Measurements from ENCODE around the gene OMD. TPM values are rescaled to one million over a fixed set of nuclear protein-coding genes. Genes with fewer than 3 reads are reported as not detected.

The OMD gene
- total RNA-seq, 4 donors from 2014 or later = 11.4 to 45.2 (median 22.2) TPM

DNA sequence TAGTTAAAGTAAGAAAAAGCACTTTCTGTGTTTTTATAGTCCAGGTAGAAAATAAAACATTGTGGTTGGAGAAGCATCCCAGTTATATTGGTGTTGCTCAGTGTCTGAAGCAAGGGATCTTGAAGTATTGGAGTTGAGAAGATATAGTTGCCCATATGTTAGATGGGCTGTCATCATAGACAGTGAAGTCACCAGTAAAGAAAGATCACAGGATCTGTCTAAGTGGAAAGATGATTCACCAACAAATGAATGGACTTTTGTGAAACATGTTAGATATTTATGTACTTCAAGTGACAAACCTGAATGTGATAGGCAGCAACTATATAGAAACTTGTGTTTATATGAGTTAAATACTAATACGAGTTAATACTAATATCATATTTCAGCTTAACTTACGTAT, 31.6 kb downstream of the OMD start:
- WGBS, 2 donors (ENCODE audit: low coverage in 1 of 2) = 55 to 75% methylated on average over 2 of the region's 2 CpGs
- ATAC-seq = no peak
- Histone ChIP-seq H3K9me3 (no peaks in the 10 kb centered on the region), H3K27me3 (no peaks in the 10 kb centered on the region), H3K4me1 (peaks cover 0 to 22% (median 3%) of the 10 kb centered on the region in 3 donors), H3K36me3 (peaks cover 0 to 11% of the 10 kb centered on the region in 2 donors), H3K4me3 (no peak overlapping the region), H3K27ac (peak overlapping the region in 2 of 4 donors; percentile 61 to 65)
- no peak for TF ChIP-seq POLR2A (IDR thresholded peaks at IDR 0.05)
- TF ChIP-seq, protein P1, sequence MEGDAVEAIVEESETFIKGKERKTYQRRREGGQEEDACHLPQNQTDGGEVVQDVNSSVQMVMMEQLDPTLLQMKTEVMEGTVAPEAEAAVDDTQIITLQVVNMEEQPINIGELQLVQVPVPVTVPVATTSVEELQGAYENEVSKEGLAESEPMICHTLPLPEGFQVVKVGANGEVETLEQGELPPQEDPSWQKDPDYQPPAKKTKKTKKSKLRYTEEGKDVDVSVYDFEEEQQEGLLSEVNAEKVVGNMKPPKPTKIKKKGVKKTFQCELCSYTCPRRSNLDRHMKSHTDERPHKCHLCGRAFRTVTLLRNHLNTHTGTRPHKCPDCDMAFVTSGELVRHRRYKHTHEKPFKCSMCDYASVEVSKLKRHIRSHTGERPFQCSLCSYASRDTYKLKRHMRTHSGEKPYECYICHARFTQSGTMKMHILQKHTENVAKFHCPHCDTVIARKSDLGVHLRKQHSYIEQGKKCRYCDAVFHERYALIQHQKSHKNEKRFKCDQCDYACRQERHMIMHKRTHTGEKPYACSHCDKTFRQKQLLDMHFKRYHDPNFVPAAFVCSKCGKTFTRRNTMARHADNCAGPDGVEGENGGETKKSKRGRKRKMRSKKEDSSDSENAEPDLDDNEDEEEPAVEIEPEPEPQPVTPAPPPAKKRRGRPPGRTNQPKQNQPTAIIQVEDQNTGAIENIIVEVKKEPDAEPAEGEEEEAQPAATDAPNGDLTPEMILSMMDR (IDR thresholded peaks at IDR 0.05) = no peak
- no peak for TF ChIP-seq EP300 (IDR thresholded peaks at IDR 0.05)
- no peak for TF ChIP-seq POLR2AphosphoS5 (IDR thresholded peaks at IDR 0.05)

DNA sequence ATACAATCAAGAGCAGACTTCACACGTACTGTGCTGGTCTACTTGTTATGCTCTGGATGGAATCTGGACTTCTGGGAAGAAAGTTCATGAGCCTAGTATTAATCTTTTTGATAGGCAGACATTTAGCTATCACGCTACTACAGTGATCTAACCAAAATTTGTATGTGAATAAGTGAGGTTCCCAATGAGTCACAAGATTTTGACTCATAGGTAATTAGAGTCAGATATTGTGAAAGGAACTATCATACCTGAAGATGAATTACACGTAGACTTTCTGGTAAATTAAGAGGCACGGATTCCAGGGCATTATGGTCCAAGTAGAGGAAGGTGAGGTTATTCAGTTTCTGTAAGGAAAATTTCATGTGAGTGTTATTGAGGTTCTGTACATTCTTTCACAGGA, 38.3 kb downstream of the OMD start:
- TF ChIP-seq POLR2AphosphoS5 (IDR thresholded peaks at IDR 0.05) (peak; percentile 25), EP300 (IDR thresholded peaks at IDR 0.05) (no peak)
- H3K9me3 ChIP-seq = no peaks in the 10 kb centered on the region
- no peak overlapping the region for H3K4me3 ChIP-seq
- peaks cover 0 to 3% of the 10 kb centered on the region in 2 donors for H3K36me3 ChIP-seq
- 60 to 61% methylated on average over 4 of the region's 4 CpGs for whole genome bisulfite sequencing, 2 donors (ENCODE audit: low coverage in 1 of 2)
- no peak for ATAC-seq
- peaks cover 0 to 26% (median 4%) of the 10 kb centered on the region in 3 donors for H3K4me1 ChIP-seq
- peak overlapping the region in 3 of 4 donors; percentile 32 to 59 (median 43) for H3K27ac ChIP-seq
- no peaks in the 10 kb centered on the region for H3K27me3 ChIP-seq

DNA sequence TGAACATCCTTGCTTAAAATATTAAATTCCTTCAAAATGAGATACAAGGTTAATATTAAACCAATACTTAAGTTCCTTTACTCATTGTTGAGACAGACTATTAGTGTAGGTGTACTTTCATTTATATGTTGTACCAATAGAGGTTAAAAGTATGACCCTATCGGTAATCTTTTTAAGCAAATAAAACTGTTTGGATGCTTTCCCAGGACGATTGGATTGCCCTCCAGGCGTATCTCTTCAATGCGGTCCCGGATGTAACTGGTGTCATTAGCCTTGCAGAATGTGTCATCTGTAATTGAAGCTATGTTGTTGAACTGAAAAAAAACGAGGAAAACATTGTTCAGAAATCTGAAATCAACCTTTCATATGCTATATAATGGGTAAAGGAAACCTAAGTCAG, 38.8 kb downstream of the OMD start:
- ATAC-seq = no peak

DNA sequence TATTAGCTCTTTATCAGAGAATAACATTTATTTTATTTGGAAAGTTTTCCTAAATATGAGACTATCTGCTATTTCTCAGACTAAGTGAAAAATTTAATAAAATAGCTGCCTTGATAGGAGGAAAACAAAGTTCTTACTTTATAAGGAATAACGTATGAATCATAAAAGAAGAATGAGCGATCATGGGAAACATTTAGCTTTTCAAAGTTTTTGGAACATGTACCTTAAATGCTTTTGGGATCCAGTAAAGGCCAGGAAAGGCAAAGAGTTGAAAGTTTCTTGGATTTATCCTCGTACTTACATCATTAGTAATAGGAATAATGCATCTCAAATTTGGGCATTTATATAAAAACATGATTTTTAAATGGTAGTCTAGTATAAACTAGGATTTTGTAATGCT, 39.3 kb downstream of the OMD start:
- Histone ChIP-seq H3K4me1 (peaks cover 0 to 23% (median 4%) of the 10 kb centered on the region in 3 donors), H3K27ac (peak overlapping the region in 3 of 4 donors; percentile 21 to 43 (median 32)), H3K9me3 (no peaks in the 10 kb centered on the region), H3K4me3 (no peak overlapping the region), H3K27me3 (no peaks in the 10 kb centered on the region), H3K36me3 (no peaks in the 10 kb centered on the region)
- WGBS, 2 donors (ENCODE audit: low coverage in 1 of 2) = 34 to 47% methylated on average over 3 of the region's 3 CpGs
- no peak for ATAC-seq
- TF ChIP-seq EP300 (IDR thresholded peaks at IDR 0.05) (no peak), POLR2AphosphoS5 (IDR thresholded peaks at IDR 0.05) (no peak), POLR2A (IDR thresholded peaks at IDR 0.05) (no peak)
- TF ChIP-seq, protein P1 (IDR thresholded peaks at IDR 0.05) = no peak

More for the DNA sequence above, 38.8 kb downstream of the OMD start:
- no peaks in the 10 kb centered on the region for H3K36me3 ChIP-seq
- no peak overlapping the region for H3K4me3 ChIP-seq
- 55 to 100% methylated on average over 1 to 6 of the region's 6 CpGs for WGBS, 2 donors (ENCODE audit: low coverage in 1 of 2)
- H3K4me1 ChIP-seq = peaks cover 0 to 26% (median 4%) of the 10 kb centered on the region in 3 donors
- H3K9me3 ChIP-seq = no peaks in the 10 kb centered on the region
- peak overlapping the region in 3 of 4 donors; percentile 32 to 59 (median 43) for H3K27ac ChIP-seq
- H3K27me3 ChIP-seq = no peaks in the 10 kb centered on the region
- TF ChIP-seq EP300 (IDR thresholded peaks at IDR 0.05) (no peak), POLR2A (IDR thresholded peaks at IDR 0.05) (no peak)

DNA sequence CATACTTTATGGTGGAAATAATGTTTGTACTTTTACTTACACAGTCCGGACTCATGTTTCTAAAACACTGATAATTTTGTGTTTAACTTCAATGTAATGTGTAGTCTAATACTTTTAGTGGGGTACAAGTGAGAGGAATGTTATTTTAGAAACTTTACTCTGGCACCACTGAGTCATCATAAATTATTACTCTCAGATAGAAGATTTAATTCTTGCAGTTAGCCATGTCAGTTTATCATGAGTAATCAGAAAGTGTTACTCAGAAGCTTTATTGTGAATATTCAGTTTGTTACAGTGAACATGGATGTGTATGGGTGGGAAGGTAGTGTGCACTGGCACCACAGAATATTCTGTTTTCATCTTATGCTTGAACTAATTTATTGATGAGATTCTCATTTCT, 39.9 kb downstream of the OMD start:
- WGBS, 2 donors (ENCODE audit: low coverage in 1 of 2) = 33 to 50% methylated on average over 1 of the region's 1 CpG
- Histone ChIP-seq H3K4me3 (no peak overlapping the region), H3K27ac (peak overlapping the region in 3 of 4 donors; percentile 26 to 43 (median 32)), H3K4me1 (peaks cover 0 to 19% (median 4%) of the 10 kb centered on the region in 3 donors), H3K27me3 (no peaks in the 10 kb centered on the region), H3K36me3 (no peaks in the 10 kb centered on the region), H3K9me3 (no peaks in the 10 kb centered on the region)
- TF ChIP-seq POLR2AphosphoS5 (IDR thresholded peaks at IDR 0.05) (no peak), POLR2A (IDR thresholded peaks at IDR 0.05) (no peak), EP300 (IDR thresholded peaks at IDR 0.05) (no peak)
- TF ChIP-seq, protein P1 (IDR thresholded peaks at IDR 0.05) = no peak
- ATAC-seq = no peak

DNA sequence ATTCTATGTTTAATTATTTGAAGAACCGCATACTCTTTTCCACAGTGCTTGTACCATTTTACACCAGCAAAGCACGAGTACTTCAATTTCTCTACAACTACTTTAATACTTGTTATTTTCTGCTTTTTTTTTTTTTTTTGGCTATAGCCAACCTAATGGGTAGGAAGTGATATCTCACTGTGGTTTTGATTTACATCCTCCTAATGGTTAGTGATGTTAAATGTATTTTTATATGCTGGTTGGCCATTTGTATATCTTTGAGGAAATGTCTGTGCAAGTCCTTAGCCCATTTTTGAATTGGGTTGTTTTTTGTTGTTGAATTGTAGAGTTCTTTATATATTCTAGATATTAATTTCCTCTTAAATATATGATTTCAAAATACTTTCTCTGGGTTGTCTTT, 42.5 kb downstream of the OMD start:
- Histone ChIP-seq H3K4me1 (peaks cover 0 to 19% (median 4%) of the 10 kb centered on the region in 3 donors), H3K4me3 (no peak overlapping the region), H3K9me3 (no peaks in the 10 kb centered on the region), H3K27me3 (no peaks in the 10 kb centered on the region), H3K27ac (no peak overlapping the region), H3K36me3 (no peaks in the 10 kb centered on the region)
- TF ChIP-seq, protein P1 (IDR thresholded peaks at IDR 0.05) = no peak
- TF ChIP-seq POLR2A (IDR thresholded peaks at IDR 0.05) = no peak
- TF ChIP-seq EP300 (IDR thresholded peaks at IDR 0.05) = no peak
- TF ChIP-seq POLR2AphosphoS5 (IDR thresholded peaks at IDR 0.05) = no peak
- WGBS, 2 donors (ENCODE audit: low coverage in 1 of 2) = 94 to 100% methylated on average over 2 of the region's 2 CpGs
- no peak for ATAC-seq
